Ascending aorta (tissue), 2 donors: ENCODE measurements around the gene DLX2. TPM values are rescaled to one million over a fixed set of nuclear protein-coding genes. Genes with fewer than 3 reads are reported as not detected.

Experiments
- DNase-seq, 2 donors: peaks; one replicate each; pipeline ENCODE4 v3.0.0-alpha.2; 2019; ENCODE audit warnings: low spot score in 2 of 2
- H3K27ac ChIP-seq, 2 donors: fragments of 200-600 bp; sonication (generic); one replicate each; pipeline ENCODE4 v1.5.1; 2016 to 2017; ENCODE audit warnings: mild to moderate bottlenecking in 1 of 2
- H3K27me3 ChIP-seq: fragments of 200-600 bp; sonication (generic); one replicate; pipeline ENCODE4 v1.5.1; 2017
- H3K36me3 ChIP-seq, 2 donors: fragments of 200-600 bp; sonication (generic); one replicate each; pipeline ENCODE4 v1.5.1; 2016
- H3K4me1 ChIP-seq, 2 donors: fragments of 200-600 bp; sonication (generic); one replicate each; pipeline ENCODE4 v1.5.1; 2016 to 2017; ENCODE audit warnings: mild to moderate bottlenecking in 1 of 2
- H3K4me3 ChIP-seq, 2 donors: fragments of 200-600 bp; sonication (generic); one replicate each; pipeline ENCODE4 v1.5.1; 2016 to 2017; ENCODE audit warnings: mild to moderate bottlenecking in 1 of 2
- H3K9me3 ChIP-seq, 2 donors: fragments of 200-600 bp; sonication (generic); one replicate each; pipeline ENCODE4 v1.5.1; 2016
- intact Hi-C: fragments of 100-400 bp; cut with DNase I; formaldehyde crosslinking; loops from one replicate; pipeline ENCODE4 v1.15.1; 2023
- total RNA-seq: library from RNA; depleted of rRNA; stranded (reverse); fragments of >200 nt; gene quantifications from one replicate; pipeline ENCODE4 v1.1.0, GENCODE V29; 2016
- TF ChIP-seq, protein P1 (sequence below), 3 experiments: fragments of 200-600 bp in 2 of 3; fragments of 450-650 bp in 1 of 3; sonication (generic) in 2 of 3; IDR thresholded peaks; one replicate each; pipeline ENCODE4 v1.5.1; 2016 to 2019; ENCODE audit warnings: antibody characterized with exemption in 3 of 3, mild to moderate bottlenecking in 1 of 3, moderate library complexity in 1 of 3

The DLX2 gene
- total RNA-seq, 1 donor from 2014 or later: not detected

GRCh38 chr2:172053486-172053885 is 49.2 kb downstream of the DLX2 start:
- TF ChIP-seq, protein P1, sequence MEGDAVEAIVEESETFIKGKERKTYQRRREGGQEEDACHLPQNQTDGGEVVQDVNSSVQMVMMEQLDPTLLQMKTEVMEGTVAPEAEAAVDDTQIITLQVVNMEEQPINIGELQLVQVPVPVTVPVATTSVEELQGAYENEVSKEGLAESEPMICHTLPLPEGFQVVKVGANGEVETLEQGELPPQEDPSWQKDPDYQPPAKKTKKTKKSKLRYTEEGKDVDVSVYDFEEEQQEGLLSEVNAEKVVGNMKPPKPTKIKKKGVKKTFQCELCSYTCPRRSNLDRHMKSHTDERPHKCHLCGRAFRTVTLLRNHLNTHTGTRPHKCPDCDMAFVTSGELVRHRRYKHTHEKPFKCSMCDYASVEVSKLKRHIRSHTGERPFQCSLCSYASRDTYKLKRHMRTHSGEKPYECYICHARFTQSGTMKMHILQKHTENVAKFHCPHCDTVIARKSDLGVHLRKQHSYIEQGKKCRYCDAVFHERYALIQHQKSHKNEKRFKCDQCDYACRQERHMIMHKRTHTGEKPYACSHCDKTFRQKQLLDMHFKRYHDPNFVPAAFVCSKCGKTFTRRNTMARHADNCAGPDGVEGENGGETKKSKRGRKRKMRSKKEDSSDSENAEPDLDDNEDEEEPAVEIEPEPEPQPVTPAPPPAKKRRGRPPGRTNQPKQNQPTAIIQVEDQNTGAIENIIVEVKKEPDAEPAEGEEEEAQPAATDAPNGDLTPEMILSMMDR (IDR thresholded peaks at IDR 0.05): no peak
- no peaks in the 10 kb centered on the region for H3K9me3 ChIP-seq
- H3K4me3 ChIP-seq: no peak overlapping the region
- H3K36me3 ChIP-seq: no peaks in the 10 kb centered on the region
- no peak for DNase-seq
- intact Hi-C loops: no loop called here
- no peaks in the 10 kb centered on the region for H3K4me1 ChIP-seq
- no peak overlapping the region for H3K27ac ChIP-seq
- H3K27me3 ChIP-seq: no peaks in the 10 kb centered on the region

- no peaks in the 10 kb centered on the region for H3K27me3 ChIP-seq
- TF ChIP-seq, protein P1 (IDR thresholded peaks at IDR 0.05): no peak
- H3K27ac ChIP-seq: no peak overlapping the region
- H3K9me3 ChIP-seq: no peaks in the 10 kb centered on the region
- no peaks in the 10 kb centered on the region for H3K4me1 ChIP-seq
- no peak overlapping the region for H3K4me3 ChIP-seq
- no peak for DNase-seq
- intact Hi-C loops: no loop called here
- H3K36me3 ChIP-seq: no peaks in the 10 kb centered on the region
Measured at GRCh38 chr2:172052000-172052983, 50.4 kb downstream of the DLX2 start.

- TF ChIP-seq, protein P1 (IDR thresholded peaks at IDR 0.05): no peak
- no peak overlapping the region for H3K27ac ChIP-seq
- intact Hi-C loops: no loop called here
- H3K4me3 ChIP-seq: no peak overlapping the region
- no peaks in the 10 kb centered on the region for H3K9me3 ChIP-seq
- no peaks in the 10 kb centered on the region for H3K27me3 ChIP-seq
- no peaks in the 10 kb centered on the region for H3K36me3 ChIP-seq
- H3K4me1 ChIP-seq: no peaks in the 10 kb centered on the region
- DNase-seq: no peak
Measured at GRCh38 chr2:172050479-172051125, 52.1 kb downstream of the DLX2 start.

- Histone ChIP-seq H3K9me3 (no peaks in the 10 kb centered on the region), H3K27me3 (no peaks in the 10 kb centered on the region), H3K4me3 (no peak overlapping the region), H3K36me3 (no peaks in the 10 kb centered on the region), H3K27ac (no peak overlapping the region), H3K4me1 (no peaks in the 10 kb centered on the region)
- intact Hi-C loops: no loop called here
- TF ChIP-seq, protein P1 (IDR thresholded peaks at IDR 0.05): no peak
- no peak for DNase-seq
Measured at GRCh38 chr2:172049567-172050120, 53.1 kb downstream of the DLX2 start.

Other genes starting within 250 kb of the DLX2 start
- gene SLC25A12, start 208.7 kb downstream of the DLX2 start, total RNA-seq: 11.9 TPM
- 28.3 TPM for gene HAT1, start 180.4 kb downstream of the DLX2 start, total RNA-seq
- not detected for gene METAP1D, start 102.9 kb downstream of the DLX2 start, total RNA-seq
- gene DLX1, start 17.4 kb downstream of the DLX2 start, total RNA-seq: not detected